ENCODE measurements around the gene CFAP91. TPM values are rescaled to one million over a fixed set of nuclear protein-coding genes. Genes with fewer than 3 reads are reported as not detected.

The CFAP91 gene
- total RNA-seq, 1 donor from 2014 or later, result 3.7 TPM

DNA sequence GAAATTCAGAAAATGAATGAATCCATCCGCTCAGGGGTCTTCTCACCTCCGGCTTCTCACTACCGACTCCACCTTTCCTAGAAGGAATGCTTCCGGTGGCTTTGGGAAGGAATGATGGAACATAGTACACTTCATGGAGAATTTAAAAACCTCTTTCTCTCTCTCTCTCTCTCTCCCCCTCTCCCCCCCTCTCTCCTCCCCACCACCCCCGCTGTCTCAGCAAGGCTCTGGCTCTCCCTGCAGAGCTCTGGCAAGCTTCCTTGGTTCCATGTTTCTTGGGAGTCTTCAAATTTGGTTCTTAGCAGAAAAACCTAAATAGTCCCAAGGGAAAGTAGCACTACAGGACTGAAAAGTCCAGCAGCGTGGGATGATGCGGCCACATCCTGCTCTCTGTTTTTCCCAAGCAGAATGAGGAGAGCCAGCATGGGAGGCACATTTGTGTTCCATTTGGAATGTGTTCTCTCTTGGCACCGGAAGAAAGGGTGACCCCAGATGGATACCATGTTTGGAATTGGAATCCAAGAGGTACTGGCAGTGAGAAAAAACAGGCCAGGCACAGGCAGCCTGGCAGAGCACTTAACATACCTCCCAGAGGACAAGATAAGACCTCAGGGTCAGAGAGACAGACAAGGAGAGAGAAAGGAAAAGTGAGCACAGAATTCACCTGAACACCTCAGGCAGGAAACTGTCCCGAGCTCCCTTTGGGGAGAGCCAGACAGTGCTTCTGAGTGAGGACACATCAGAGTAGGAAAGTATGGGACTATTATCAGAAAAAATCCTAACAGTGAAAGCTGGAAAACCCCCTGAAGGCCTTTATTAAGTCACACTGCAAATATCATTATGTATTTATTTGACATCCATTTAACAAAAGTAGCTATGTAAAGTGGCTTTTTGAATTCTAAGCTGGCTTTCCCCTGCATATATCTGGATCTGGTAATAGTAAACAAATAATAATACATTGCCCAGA, 42.1 kb upstream of the CFAP91 start, which contains the start of gene POPDC2:
Gene POPDC2, minus strand, starts transcription at position 116 of the 967 bp plus-strand sequence. CDS start 166 bp downstream, outside the sequence.
- H3K4me3 ChIP-seq, result no peak within 1 kb of the TSS
- DNase-seq, result no peak
- intact Hi-C loops (cut with DNase I), result no loop called here
- H3K27ac ChIP-seq, result no peak within 1 kb of the TSS
- H3K27me3 ChIP-seq, result no peaks in the 10 kb centered on the region
- TF ChIP-seq, protein P1, sequence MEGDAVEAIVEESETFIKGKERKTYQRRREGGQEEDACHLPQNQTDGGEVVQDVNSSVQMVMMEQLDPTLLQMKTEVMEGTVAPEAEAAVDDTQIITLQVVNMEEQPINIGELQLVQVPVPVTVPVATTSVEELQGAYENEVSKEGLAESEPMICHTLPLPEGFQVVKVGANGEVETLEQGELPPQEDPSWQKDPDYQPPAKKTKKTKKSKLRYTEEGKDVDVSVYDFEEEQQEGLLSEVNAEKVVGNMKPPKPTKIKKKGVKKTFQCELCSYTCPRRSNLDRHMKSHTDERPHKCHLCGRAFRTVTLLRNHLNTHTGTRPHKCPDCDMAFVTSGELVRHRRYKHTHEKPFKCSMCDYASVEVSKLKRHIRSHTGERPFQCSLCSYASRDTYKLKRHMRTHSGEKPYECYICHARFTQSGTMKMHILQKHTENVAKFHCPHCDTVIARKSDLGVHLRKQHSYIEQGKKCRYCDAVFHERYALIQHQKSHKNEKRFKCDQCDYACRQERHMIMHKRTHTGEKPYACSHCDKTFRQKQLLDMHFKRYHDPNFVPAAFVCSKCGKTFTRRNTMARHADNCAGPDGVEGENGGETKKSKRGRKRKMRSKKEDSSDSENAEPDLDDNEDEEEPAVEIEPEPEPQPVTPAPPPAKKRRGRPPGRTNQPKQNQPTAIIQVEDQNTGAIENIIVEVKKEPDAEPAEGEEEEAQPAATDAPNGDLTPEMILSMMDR (IDR thresholded peaks at IDR 0.05), result no peak
- no peaks in the 10 kb centered on the region for H3K9me3 ChIP-seq
- no peak for ATAC-seq
- peaks cover 17% of the 10 kb centered on the region for H3K4me1 ChIP-seq
- H3K36me3 ChIP-seq, result no peaks in the 10 kb centered on the region

DNA sequence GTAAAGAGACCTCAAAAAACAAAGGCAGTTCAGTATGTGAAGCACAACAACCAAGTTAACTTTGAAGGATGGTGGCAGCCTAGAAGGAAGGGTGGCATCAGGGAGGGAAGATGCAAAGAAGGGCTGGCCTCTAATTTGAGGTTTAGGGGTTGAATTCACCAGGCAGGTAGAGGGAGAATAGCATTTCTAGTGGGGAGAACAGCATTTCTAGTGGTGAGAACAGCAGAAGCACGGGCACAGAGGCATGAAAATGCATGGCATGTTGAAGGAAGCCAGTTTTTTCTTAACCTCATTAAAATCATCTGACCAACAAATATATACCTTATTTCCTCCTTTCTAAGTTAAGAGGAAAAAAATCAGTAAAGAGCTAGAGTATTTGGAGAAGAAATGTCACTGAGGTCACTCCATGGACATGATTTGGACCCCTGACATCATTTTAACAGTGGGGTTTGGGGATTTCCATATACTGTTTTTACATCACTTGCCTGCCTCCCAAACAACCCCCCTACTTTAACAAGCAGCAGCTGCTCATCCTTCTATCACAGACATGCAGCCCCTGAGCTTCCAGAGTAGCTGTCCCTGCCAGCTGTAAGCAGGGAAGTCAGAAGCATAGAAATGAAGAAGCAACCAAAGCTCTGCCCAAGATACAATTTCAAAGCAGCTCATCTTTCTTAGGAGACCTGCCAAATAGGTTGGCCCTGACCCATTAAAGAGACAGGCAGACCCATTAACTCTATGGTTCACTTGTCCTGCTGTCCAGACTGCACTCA, 40.0 kb upstream of the CFAP91 start:
- no peaks in the 10 kb centered on the region for H3K9me3 ChIP-seq
- no peak overlapping the region for H3K27ac ChIP-seq
- TF ChIP-seq, protein P1 (IDR thresholded peaks at IDR 0.05), result no peak
- H3K4me1 ChIP-seq, result peaks cover 13% of the 10 kb centered on the region
- H3K27me3 ChIP-seq, result no peaks in the 10 kb centered on the region
- ATAC-seq, result no peak
- H3K4me3 ChIP-seq, result no peak overlapping the region
- no peak for DNase-seq
- H3K36me3 ChIP-seq, result no peaks in the 10 kb centered on the region
- intact Hi-C loops (cut with DNase I), result no loop called here

DNA sequence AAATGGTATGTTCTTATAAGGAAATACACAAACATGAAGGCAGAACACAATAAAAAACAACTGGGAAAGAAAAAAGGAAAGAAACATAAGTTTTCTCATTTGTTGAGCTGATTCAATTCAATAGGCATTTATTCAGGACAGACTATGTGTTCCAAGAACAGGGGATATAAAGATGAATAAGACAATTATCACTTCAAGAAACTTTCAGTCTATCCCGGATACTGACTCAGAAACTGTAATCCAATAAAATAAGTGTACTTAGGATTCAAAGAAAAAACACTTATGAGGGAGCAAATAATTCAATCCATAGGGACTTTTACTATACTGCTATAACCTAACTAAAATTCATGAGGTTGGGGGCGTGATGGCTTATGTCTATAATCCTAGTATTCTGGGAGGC, 38.9 kb upstream of the CFAP91 start:
- H3K9me3 ChIP-seq, result no peaks in the 10 kb centered on the region
- no peaks in the 10 kb centered on the region for H3K27me3 ChIP-seq
- intact Hi-C loops (cut with DNase I), result no loop called here
- H3K4me3 ChIP-seq, result no peak overlapping the region
- peaks cover 8% of the 10 kb centered on the region for H3K36me3 ChIP-seq
- TF ChIP-seq, protein P1 (IDR thresholded peaks at IDR 0.05), result no peak
- DNase-seq (no peak), ATAC-seq (no peak)
- H3K27ac ChIP-seq, result no peak overlapping the region
- H3K4me1 ChIP-seq, result peaks cover 12% of the 10 kb centered on the region

DNA sequence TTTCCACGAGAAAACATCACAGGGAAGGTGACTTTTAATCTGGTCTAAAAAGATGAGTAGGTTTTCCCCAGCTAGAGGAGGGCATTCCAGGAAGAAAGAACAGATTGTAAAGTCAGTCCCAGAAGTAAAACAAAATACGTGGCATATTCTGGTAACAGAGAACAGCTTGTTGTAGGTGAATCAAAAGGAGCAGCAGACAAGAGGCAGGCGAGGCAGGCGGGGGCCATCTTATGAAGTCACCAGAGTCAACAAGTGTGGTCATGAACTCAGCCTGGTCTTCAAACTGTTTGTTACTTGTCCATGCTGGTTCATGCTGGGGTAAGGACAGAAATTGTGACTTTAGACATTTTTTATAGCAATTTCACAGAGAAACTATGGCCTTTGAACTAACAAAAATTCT, 38.5 kb upstream of the CFAP91 start:
- Histone ChIP-seq H3K27me3 (no peaks in the 10 kb centered on the region), H3K27ac (no peak overlapping the region), H3K4me3 (no peak overlapping the region), H3K36me3 (peaks cover 13% of the 10 kb centered on the region), H3K4me1 (peaks cover 12% of the 10 kb centered on the region), H3K9me3 (no peaks in the 10 kb centered on the region)
- TF ChIP-seq, protein P1 (IDR thresholded peaks at IDR 0.05), result no peak
- DNase-seq (no peak), ATAC-seq (no peak)
- intact Hi-C loops (cut with DNase I), result no loop called here

DNA sequence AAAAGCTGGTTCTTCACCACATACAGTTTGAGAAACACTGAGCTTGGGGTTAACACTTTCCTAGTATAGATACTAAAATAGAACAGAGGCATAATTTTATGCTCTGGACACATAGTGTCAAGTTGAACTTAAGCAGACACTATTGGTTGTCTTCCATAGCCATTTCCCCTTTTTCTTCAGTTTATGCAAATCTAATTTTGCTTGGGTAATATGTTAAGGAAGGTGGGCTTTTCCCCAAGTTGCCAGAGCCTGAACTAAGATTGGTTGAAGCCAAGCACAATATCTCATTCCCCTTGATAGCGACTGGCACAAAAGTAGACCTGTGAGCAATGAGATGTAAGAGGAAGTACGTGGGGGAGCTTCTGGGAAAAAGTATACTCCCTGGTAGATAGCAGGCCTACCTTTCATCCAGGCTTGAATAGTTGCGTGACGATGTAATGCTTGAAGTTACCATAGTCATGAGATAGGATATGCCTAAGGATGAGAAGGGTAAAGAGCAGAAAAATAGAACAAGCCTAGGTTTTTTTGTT, 37.9 kb upstream of the CFAP91 start:
- Histone ChIP-seq H3K27me3 (no peaks in the 10 kb centered on the region), H3K27ac (no peak overlapping the region), H3K4me1 (peaks cover 15% of the 10 kb centered on the region), H3K4me3 (no peak overlapping the region), H3K9me3 (no peaks in the 10 kb centered on the region), H3K36me3 (peaks cover 18% of the 10 kb centered on the region)
- intact Hi-C loops (cut with DNase I), result no loop called here
- TF ChIP-seq, protein P1 (IDR thresholded peaks at IDR 0.05), result no peak
- DNase-seq (no peak), ATAC-seq (no peak)
